PC-3 (cell line): ENCODE data around the gene PABPC1L2A. TPM values are rescaled to one million over a fixed set of nuclear protein-coding genes. Genes with fewer than 3 reads are reported as not detected.
A peak's percentile ranks its signal among the peaks of the same experiment; 100 is the strongest.
"Not testable (repeated sequence)": the region's sequence is repeated elsewhere in the genome, so short reads cannot be mapped to it uniquely, and the experiment has no call there.

Source experiments
- ATAC-seq: fragments of 200-7000 bp; cut with Tn5 transposase; 2 replicates; pipeline ENCODE4 v1.9.1; 2020; ENCODE audit warnings: mild to moderate bottlenecking, moderate library complexity
- Bru-seq: library from RNA; stranded (reverse); fragments of 400-500 nt; gene quantifications from one replicate; lab custom pipeline; 2021; lab: Mats Ljungman, UMichigan
- BruChase-seq, 2 experiments: library from RNA; stranded (reverse); fragments of 400-500 nt; gene quantifications; one replicate each; lab custom pipeline; 2021; lab: Mats Ljungman, UMichigan
- BruUV-seq: library from RNA; stranded (reverse); fragments of 400-500 nt; replicated peaks from 2 replicates; lab custom pipeline; 2021; lab: Mats Ljungman, UMichigan
- CTCF ChIA-PET: fragments of 300-600 bp; sonication (Branson Sonifier 250); formaldehyde crosslinking; loops from one replicate; lab custom pipeline; 2022; ENCODE audit warnings: antibody characterized with exemption; lab: Charles Lee
- POLR2A ChIA-PET: fragments of 300-600 bp; sonication (Branson Sonifier 250); formaldehyde crosslinking; loops from one replicate; lab custom pipeline; 2022; ENCODE audit warnings: antibody characterized with exemption; ENCODE audit not compliant: unreplicated experiment; lab: Charles Lee
- DNase-seq: peaks from one replicate; pipeline ENCODE4 v3.0.0-alpha.2; 2015
- H2AFZ ChIP-seq: fragments of 300-600 bp; sonication (generic); 2 replicates; pipeline ENCODE4 v1.6.0; 2016; ENCODE audit warnings: antibody characterized with exemption, low read length
- H3F3A ChIP-seq: fragments of 300-600 bp; sonication (generic); one replicate; pipeline ENCODE4 v1.6.0; 2017; ENCODE audit warnings: antibody characterized with exemption, low read length, control low read depth, mild to moderate bottlenecking; ENCODE audit not compliant: unreplicated experiment
- H3K27ac ChIP-seq: fragments of 300-600 bp; sonication (generic); 2 replicates; pipeline ENCODE4 v1.5.1; 2016; ENCODE audit warnings: mild to moderate bottlenecking, low read length
- H3K27me3 ChIP-seq: fragments of 300-600 bp; sonication (generic); 2 replicates; pipeline ENCODE4 v1.6.1; 2016; ENCODE audit warnings: low read length, mixed read lengths
- H3K36me3 ChIP-seq: fragments of 300-600 bp; sonication (generic); 2 replicates; pipeline ENCODE4 v1.6.1; 2016; ENCODE audit warnings: low read depth, mixed run types, low read length, mixed read lengths
- H3K4me1 ChIP-seq: fragments of 300-600 bp; sonication (generic); 2 replicates; pipeline ENCODE4 v1.5.1; 2016; ENCODE audit warnings: low read length; ENCODE audit not compliant: insufficient read depth
- H3K4me2 ChIP-seq: fragments of 300-600 bp; sonication (generic); 2 replicates; pipeline ENCODE4 v1.6.0; 2016; ENCODE audit warnings: low read length
- H3K4me3 ChIP-seq: fragments of 300-600 bp; sonication (generic); 2 replicates; pipeline ENCODE4 v1.5.1; 2016; ENCODE audit warnings: mild to moderate bottlenecking, low read length, mixed read lengths
- H3K79me2 ChIP-seq: fragments of 300-600 bp; sonication (generic); 2 replicates; pipeline ENCODE4 v1.6.1; 2017; ENCODE audit warnings: low read length, mixed read lengths
- H3K9ac ChIP-seq: fragments of 300-600 bp; sonication (generic); 2 replicates; pipeline ENCODE4 v1.6.0; 2016; ENCODE audit warnings: mild to moderate bottlenecking, low read length
- H3K9me2 ChIP-seq: fragments of 300-600 bp; sonication (generic); replicated peaks from 2 replicates; pipeline ENCODE4 v1.6.1; 2016; ENCODE audit warnings: mixed run types, low read length, mixed read lengths
- H3K9me3 ChIP-seq: fragments of 300-600 bp; sonication (generic); 2 replicates; pipeline ENCODE4 v1.6.1; 2016; ENCODE audit warnings: low read length, mixed read lengths
- H4K20me1 ChIP-seq: fragments of 300-600 bp; sonication (generic); 2 replicates; pipeline ENCODE4 v1.6.1; 2016; ENCODE audit warnings: low read length, mixed read lengths
- CTCF ChIP-seq: fragments of 300-600 bp; sonication (generic); conservative IDR thresholded peaks from 2 replicates; pipeline ENCODE4 v1.5.1; 2017; ENCODE audit warnings: antibody characterized with exemption, low read depth, mild to moderate bottlenecking, low read length
- EZH2 ChIP-seq: fragments of 300-600 bp; sonication (generic); IDR thresholded peaks from one replicate; pipeline ENCODE4 v1.6.1; 2017; ENCODE audit warnings: antibody characterized with exemption, mild to moderate bottlenecking, low read length; ENCODE audit not compliant: unreplicated experiment
- EZH2phosphoT487 ChIP-seq: fragments of 300-600 bp; sonication (generic); IDR thresholded peaks from 2 replicates; pipeline ENCODE4 v1.6.1; 2018; ENCODE audit warnings: mild to moderate bottlenecking, antibody characterized with exemption, low read length, borderline replicate concordance
- intact Hi-C: fragments of 100-400 bp; cut with micrococcal nuclease; formaldehyde crosslinking; loops from 2 replicates; pipeline ENCODE4 v1.9.0; 2023
- long read RNA-seq: library from polyadenylated mRNA; unstranded; transcript quantifications from one replicate; pipeline ENCODE4 v2.0.0, GENCODE V29; 2021; ENCODE audit not compliant: unreplicated experiment
- total RNA-seq: library from RNA; depleted of rRNA; stranded (reverse); fragments of >200 nt; gene quantifications from 2 replicates; pipeline ENCODE4 v1.2.3, GENCODE V29; 2014; rRNA removed

PABPC1L2A gene
- not detected in 2 replicates for total RNA-seq
- not detected for Bru-seq, nascent RNA
- BruChase-seq, experiment 1, labeled RNA remaining after a 6-hour chase: not detected
- BruChase-seq, experiment 2, labeled RNA remaining after a 2-hour chase: not detected
- long read RNA-seq: 0 reads

- not testable (repeated sequence) for BruUV-seq, DNase-seq
Measured at GRCh38 chrX:73079024-73079562, at the start of gene PABPC1L2A. Gene PABPC1L2A (minus strand): TSS chrX:73079512. CDS start chrX:73079386, 126 bp downstream.

GRCh38 chrX:73127700-73128241, 48.5 kb upstream of the PABPC1L2A start:
- POLR2A ChIA-PET: no interaction called here
- TF ChIP-seq CTCF (peak; percentile 49), EZH2 (no peak)
- H3K79me2 ChIP-seq: no peaks in the 10 kb centered on the region
- H3K36me3 ChIP-seq: no peaks in the 10 kb centered on the region
- peak overlapping the region; percentile 65 for H3K4me3 ChIP-seq
- H3K27me3 ChIP-seq: no peaks in the 10 kb centered on the region
- no peaks in the 10 kb centered on the region for H3K9me2 ChIP-seq
- no peaks in the 10 kb centered on the region for H3K4me1 ChIP-seq
- peak overlapping the region; percentile 86 for H3K4me2 ChIP-seq
- H3F3A ChIP-seq: no peaks in the 10 kb centered on the region
- H4K20me1 ChIP-seq: no peaks in the 10 kb centered on the region
- H3K9me3 ChIP-seq: no peaks in the 10 kb centered on the region
- peak overlapping the region; percentile 95 for H2AFZ ChIP-seq
- BruUV-seq: no TSS peak
- no peak overlapping the region for H3K27ac ChIP-seq
- ATAC-seq: peak; percentile 74
- DNase-seq: peak; percentile 51
- H3K9ac ChIP-seq: no peak overlapping the region
- intact Hi-C loops: no loop called here
- CTCF ChIA-PET: interaction anchor here (0.6 kb wide), 1 partner anchor 630 kb away, joined by 10 read pairs; no protein-coding TSS in a partner anchor

More at GRCh38 chrX:73079024-73079562, at the start of gene PABPC1L2A:
- H3K4me2 ChIP-seq, POLR2A ChIA-PET, intact Hi-C loops, H3K4me3 ChIP-seq, H2AFZ ChIP-seq, H4K20me1 ChIP-seq, H3K27me3 ChIP-seq, H3F3A ChIP-seq, H3K27ac ChIP-seq, H3K9me2 ChIP-seq, H3K36me3 ChIP-seq, CTCF ChIA-PET, H3K9ac ChIP-seq, H3K4me1 ChIP-seq, H3K79me2 ChIP-seq, H3K9me3 ChIP-seq, ATAC-seq: not testable (repeated sequence)

GRCh38 chrX:73126240-73126639, 46.9 kb upstream of the PABPC1L2A start:
- no TSS peak for BruUV-seq
- POLR2A ChIA-PET: no interaction called here

GRCh38 chrX:73099505-73099904, 20.2 kb upstream of the PABPC1L2A start:
- H3K9me3 ChIP-seq, intact Hi-C loops, H3K9me2 ChIP-seq, BruUV-seq, H3K4me1 ChIP-seq, H3K27ac ChIP-seq, H3K27me3 ChIP-seq, H3K4me3 ChIP-seq, H2AFZ ChIP-seq, H3K79me2 ChIP-seq, H3K36me3 ChIP-seq, CTCF ChIA-PET, DNase-seq, H3K9ac ChIP-seq, H4K20me1 ChIP-seq, ATAC-seq, H3F3A ChIP-seq, POLR2A ChIA-PET, H3K4me2 ChIP-seq: not testable (repeated sequence)

More at GRCh38 chrX:73126240-73126639, 46.9 kb upstream of the PABPC1L2A start:
- Histone ChIP-seq H3K9me2 (no peaks in the 10 kb centered on the region), H3K4me2 (no peak overlapping the region), H2AFZ (no peak overlapping the region), H3K9ac (no peak overlapping the region), H3K9me3 (no peaks in the 10 kb centered on the region), H3K4me1 (no peaks in the 10 kb centered on the region), H4K20me1 (no peaks in the 10 kb centered on the region), H3K27ac (no peak overlapping the region), H3K27me3 (no peaks in the 10 kb centered on the region), H3K36me3 (no peaks in the 10 kb centered on the region), H3K4me3 (no peak overlapping the region), H3F3A (no peaks in the 10 kb centered on the region), H3K79me2 (no peaks in the 10 kb centered on the region)
- intact Hi-C loops: no loop called here
- TF ChIP-seq EZH2: no peak
- TF ChIP-seq EZH2phosphoT487: no peak
- no peak for TF ChIP-seq CTCF
- DNase-seq (peak; percentile 27), ATAC-seq (no peak)
- CTCF ChIA-PET: no interaction called here

DNA sequence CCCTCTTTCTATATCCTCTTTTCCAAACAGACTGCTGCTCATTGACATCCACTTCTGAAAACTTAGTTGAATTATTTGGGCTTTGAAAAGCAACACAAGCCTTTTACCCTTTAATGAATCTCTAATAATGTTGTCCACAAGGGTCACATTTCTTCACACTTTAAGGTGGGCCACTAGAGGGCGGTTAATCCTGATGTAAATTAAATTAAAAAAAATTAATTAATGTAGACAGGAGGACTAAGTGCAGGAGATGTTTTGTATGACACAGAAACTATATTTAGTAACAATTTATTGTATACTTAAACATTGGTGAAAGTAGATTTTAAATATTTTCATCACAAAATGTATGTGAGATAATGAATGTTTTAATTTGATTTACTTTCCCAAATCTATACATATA, 7.5 kb upstream of the PABPC1L2A start:
- H2AFZ ChIP-seq, H3K4me1 ChIP-seq, H3K9me3 ChIP-seq, H3K79me2 ChIP-seq, ATAC-seq, H3K9ac ChIP-seq, H3K4me3 ChIP-seq, H3K36me3 ChIP-seq, H3K27me3 ChIP-seq, POLR2A ChIA-PET, H3K4me2 ChIP-seq, H3F3A ChIP-seq, BruUV-seq, H3K9me2 ChIP-seq, H4K20me1 ChIP-seq, H3K27ac ChIP-seq, CTCF ChIA-PET: not testable (repeated sequence)
- DNase-seq: peak; percentile 9
- intact Hi-C loops: loop anchor here (10.0 kb wide), 2 partner anchors 178 to 758 kb away; no protein-coding TSS in a partner anchor
